Thyroid gland (tissue), 4 donors: ENCODE data around the gene FBXL2. TPM values are rescaled to one million over a fixed set of nuclear protein-coding genes. Genes with fewer than 3 reads are reported as not detected.

Source experiments
- DNase-seq, 2 donors: peaks; one replicate each; pipeline ENCODE4 v3.0.0-alpha.2; 2019
- H3K27ac ChIP-seq, 3 donors: fragments of 200-600 bp; sonication (generic); 1 replicate in 2 of 3; 2 replicates in 1 of 3; pipeline ENCODE4 v1.5.1; 2016 to 2019; ENCODE audit warnings: mild to moderate bottlenecking in 1 of 3, moderate library complexity in 1 of 3
- H3K27me3 ChIP-seq: fragments of 200-600 bp; sonication (generic); one replicate; pipeline ENCODE4 v1.5.1; 2019
- H3K36me3 ChIP-seq, 2 donors: fragments of 200-600 bp; sonication (generic); one replicate each; pipeline ENCODE4 v1.5.1; 2016 to 2019
- H3K4me1 ChIP-seq, 2 donors: fragments of 200-600 bp; sonication (generic); one replicate each; pipeline ENCODE4 v1.5.1; 2017 to 2019
- H3K4me3 ChIP-seq, 3 donors: fragments of 200-600 bp; sonication (generic); replicated peaks in 1 of 3; 1 replicate in 2 of 3; 2 replicates in 1 of 3; pipeline ENCODE4 v1.5.1; 2016; ENCODE audit warnings: mild to moderate bottlenecking in 1 of 3
- H3K9me3 ChIP-seq: fragments of 200-600 bp; sonication (generic); one replicate; pipeline ENCODE4 v1.5.1; 2017
- CTCF ChIP-seq, 6 experiments: fragments of 200-600 bp in 3 of 6; fragments of 450-650 bp in 3 of 6; sonication (generic) in 3 of 6; IDR thresholded peaks; one replicate each; pipeline ENCODE4 v1.5.1; 2016 to 2019; ENCODE audit warnings: antibody characterized with exemption in 6 of 6, mild to moderate bottlenecking in 2 of 6, inconsistent platforms in 1 of 6, moderate library complexity in 1 of 6
- POLR2A ChIP-seq, 2 donors: fragments of 450-650 bp; IDR thresholded peaks; one replicate each; pipeline ENCODE4 v1.6.1; 2017; ENCODE audit warnings: antibody characterized with exemption in 2 of 2, mild to moderate bottlenecking in 2 of 2, moderate library complexity in 1 of 2
- WGBS, 2 donors: methylation state at CpG; one replicate each; pipeline ENCODE4 v1.1.5; 2017; 5-methylcytosine and 5-hydroxymethylcytosine counted together
- intact Hi-C: fragments of 100-400 bp; cut with DNase I; formaldehyde crosslinking; loops from one replicate; pipeline ENCODE4 v1.15.1; 2023
- total RNA-seq, 4 donors: library from RNA; depleted of rRNA; stranded (reverse); fragments of >200 nt; gene quantifications; one replicate each; pipeline ENCODE4 v1.2.3, GENCODE V29; 2016

FBXL2 gene
- total RNA-seq, 4 donors from 2014 or later, result 19.3 to 51.2 (median 27.0) TPM

GRCh38 chr3:33358172-33358781, 81.0 kb downstream of the FBXL2 start:
- Histone ChIP-seq H3K9me3 (no peaks in the 10 kb centered on the region), H3K36me3 (no peaks in the 10 kb centered on the region), H3K4me1 (peaks cover 0 to 4% of the 10 kb centered on the region in 2 donors), H3K4me3 (no peak overlapping the region), H3K27me3 (no peaks in the 10 kb centered on the region), H3K27ac (no peak overlapping the region)
- no peak for DNase-seq
- TF ChIP-seq CTCF (IDR thresholded peaks at IDR 0.05) (no peak), POLR2A (IDR thresholded peaks at IDR 0.05) (no peak)
- 80 to 85% methylated on average over 4 of the region's 4 CpGs for WGBS, 2 donors
- intact Hi-C loops, result no loop called here

GRCh38 chr3:33360136-33360825, 83.0 kb downstream of the FBXL2 start:
- intact Hi-C loops, result no loop called here
- Histone ChIP-seq H3K27me3 (no peaks in the 10 kb centered on the region), H3K27ac (no peak overlapping the region), H3K4me3 (no peak overlapping the region), H3K9me3 (no peaks in the 10 kb centered on the region), H3K4me1 (peaks cover 0 to 4% of the 10 kb centered on the region in 2 donors), H3K36me3 (no peaks in the 10 kb centered on the region)
- TF ChIP-seq POLR2A (IDR thresholded peaks at IDR 0.05), result no peak
- WGBS, 2 donors, result 65 to 69% methylated on average over 1 of the region's 1 CpG
- no peak for DNase-seq

GRCh38 chr3:33363113-33363800, 86.0 kb downstream of the FBXL2 start:
- H3K27me3 ChIP-seq, result no peaks in the 10 kb centered on the region
- no peak for DNase-seq
- WGBS, 2 donors, result 89 to 93% methylated on average over 3 of the region's 3 CpGs
- H3K9me3 ChIP-seq, result no peaks in the 10 kb centered on the region
- intact Hi-C loops, result no loop called here
- H3K36me3 ChIP-seq, result no peaks in the 10 kb centered on the region
- TF ChIP-seq POLR2A (IDR thresholded peaks at IDR 0.05) (no peak), CTCF (IDR thresholded peaks at IDR 0.05) (no peak)
- H3K4me1 ChIP-seq, result peaks cover 0 to 4% of the 10 kb centered on the region in 2 donors
- no peak overlapping the region for H3K27ac ChIP-seq
- H3K4me3 ChIP-seq, result no peak overlapping the region

- intact Hi-C loops, result no loop called here
- no peak overlapping the region for H3K27ac ChIP-seq
Measured at GRCh38 chr3:33364060-33364459, 86.8 kb downstream of the FBXL2 start.

More at GRCh38 chr3:33364060-33364459, 86.8 kb downstream of the FBXL2 start:
- no peaks in the 10 kb centered on the region for H3K36me3 ChIP-seq
- H3K4me1 ChIP-seq, result peaks cover 0 to 4% of the 10 kb centered on the region in 2 donors
- no peak for DNase-seq
- H3K9me3 ChIP-seq, result no peaks in the 10 kb centered on the region
- H3K4me3 ChIP-seq, result no peak overlapping the region
- no peak for TF ChIP-seq POLR2A (IDR thresholded peaks at IDR 0.05)
- TF ChIP-seq CTCF (IDR thresholded peaks at IDR 0.05), result no peak
- no peaks in the 10 kb centered on the region for H3K27me3 ChIP-seq
